A204.1 (cell line): ENCODE data around the gene EIF1AX.
"Not testable (repeated sequence)": the region's sequence is repeated elsewhere in the genome, so short reads cannot be mapped to it uniquely, and the experiment has no call there.

Experiments
- FAIRE-seq: peaks from 2 replicates; lab custom pipeline; 2012; peaks lifted over from hg19 to GRCh38; lab: Jason Lieb, UNC

The EIF1AX gene

GRCh38 chrX:20126833-20127232 is 14.8 kb downstream of the EIF1AX start:
- not testable (repeated sequence) for FAIRE-seq

GRCh38 chrX:20124964-20125363 is 16.7 kb downstream of the EIF1AX start:
- no peak for FAIRE-seq

GRCh38 chrX:20118065-20118824 is 23.4 kb downstream of the EIF1AX start:
- FAIRE-seq: no peak

GRCh38 chrX:20116577-20117240 is 24.9 kb downstream of the EIF1AX start, which contains the start of gene MAP7D2:
Gene MAP7D2, minus strand, starts transcription at chrX:20116907. Its CDS starts 28 bp downstream, at chrX:20116879.
- no peak for FAIRE-seq

- FAIRE-seq: no peak
These were observed 25.5 kb downstream of the EIF1AX start for GRCh38 chrX:20116087-20116576.

GRCh38 chrX:20112022-20112774 is 29.4 kb downstream of the EIF1AX start:
- no peak for FAIRE-seq

GRCh38 chrX:20111271-20111670 is 30.4 kb downstream of the EIF1AX start:
- no peak for FAIRE-seq

- FAIRE-seq: no peak
These were observed 39.6 kb downstream of the EIF1AX start for GRCh38 chrX:20101934-20102581.

- FAIRE-seq: no peak
These were observed 50.1 kb downstream of the EIF1AX start for GRCh38 chrX:20091499-20091898.

GRCh38 chrX:20089845-20090244 is 51.8 kb downstream of the EIF1AX start:
- FAIRE-seq: no peak

GRCh38 chrX:20080277-20080676 is 61.4 kb downstream of the EIF1AX start:
- FAIRE-seq: no peak
